IMR-90 (cell line): ENCODE results near the gene NXN. TPM values are rescaled to one million over a fixed set of nuclear protein-coding genes. Genes with fewer than 3 reads are reported as not detected.

Experiments used
- ATAC-seq: fragments of 200-7000 bp; cut with Tn5 transposase; 2 replicates; pipeline ENCODE4 v1.9.1; 2020; ENCODE audit warnings: low read depth, mild to moderate bottlenecking, moderate library complexity
- BruUV-seq: library from RNA; stranded (reverse); fragments of 400-500 nt; replicated peaks from 2 replicates; lab custom pipeline; 2021; lab: Mats Ljungman, UMichigan
- CTCF ChIA-PET: fragments of 300-600 bp; formaldehyde crosslinking; extraction: SDS; loops from one replicate; lab custom pipeline; 2021; ENCODE audit warnings: antibody characterized with exemption; lab: Yijun Ruan, JAX
- POLR2A ChIA-PET: fragments of 300-600 bp; sonication (Branson Sonifier 250); formaldehyde crosslinking; loops from one replicate; lab custom pipeline; 2022; ENCODE audit warnings: antibody characterized with exemption; ENCODE audit not compliant: unreplicated experiment; lab: Charles Lee
- DNase-seq: peaks from one replicate; pipeline ENCODE4 v3.0.0; 2013
- H2AFZ ChIP-seq: replicated peaks from 2 replicates; pipeline ENCODE3; 2013; ENCODE audit warnings: low read length, mild to moderate bottlenecking; ENCODE audit not compliant: poor library complexity
- H2AK5ac ChIP-seq: 2 replicates; pipeline ENCODE4 v1.6.1; 2013; ENCODE audit warnings: low read depth, low read length, inconsistent platforms
- H2AK9ac ChIP-seq: replicated peaks from 2 replicates; pipeline ENCODE3; 2013; ENCODE audit warnings: mild to moderate bottlenecking, low read depth, low read length, moderate library complexity; ENCODE audit not compliant: poor library complexity
- H2BK120ac ChIP-seq: 2 replicates; pipeline ENCODE4 v1.6.1; 2013; ENCODE audit warnings: low read depth, low read length, inconsistent platforms
- H2BK15ac ChIP-seq: 3 replicates; pipeline ENCODE4 v1.6.1; 2013; ENCODE audit warnings: low read depth, low read length, inconsistent platforms
- H2BK20ac ChIP-seq: 2 replicates; pipeline ENCODE4 v1.6.1; 2013; ENCODE audit warnings: low read depth, mild to moderate bottlenecking, inconsistent platforms, low read length, moderate library complexity
- H2BK5ac ChIP-seq: 2 replicates; pipeline ENCODE4 v1.6.1; 2013; ENCODE audit warnings: mild to moderate bottlenecking, low read depth, low read length, inconsistent platforms; ENCODE audit not compliant: poor library complexity, severe bottlenecking
- H3K14ac ChIP-seq: replicated peaks from 2 replicates; pipeline ENCODE4 v1.6.1; 2013; ENCODE audit warnings: low read depth, low read length, inconsistent platforms
- H3K18ac ChIP-seq: 2 replicates; pipeline ENCODE4 v1.6.1; 2013; ENCODE audit warnings: low read depth, low read length, control low read depth
- H3K23ac ChIP-seq: 2 replicates; pipeline ENCODE4 v1.6.1; 2013; ENCODE audit warnings: low read depth, low read length, inconsistent platforms
- H3K27ac ChIP-seq: 2 replicates; pipeline ENCODE4 v1.5.1; 2013; ENCODE audit warnings: mild to moderate bottlenecking, control low read depth, low read length; ENCODE audit not compliant: insufficient read depth
- H3K27me3 ChIP-seq: 2 replicates; pipeline ENCODE4 v1.6.1; 2013; ENCODE audit warnings: low read length; ENCODE audit not compliant: control insufficient read depth, insufficient read depth
- H3K36me3 ChIP-seq: 2 replicates; pipeline ENCODE4 v1.6.1; 2013; ENCODE audit warnings: low read length, mixed read lengths; ENCODE audit not compliant: control insufficient read depth, insufficient read depth
- H3K4ac ChIP-seq: 2 replicates; pipeline ENCODE4 v1.6.1; 2013; ENCODE audit warnings: low read depth, low read length, inconsistent platforms
- H3K4me1 ChIP-seq: 2 replicates; pipeline ENCODE4 v1.6.1; 2013; ENCODE audit warnings: low read length, mixed read lengths; ENCODE audit not compliant: control insufficient read depth, insufficient read depth
- H3K4me2 ChIP-seq: 2 replicates; pipeline ENCODE4 v1.6.1; 2013; ENCODE audit warnings: low read depth, mild to moderate bottlenecking, control low read depth, low read length, moderate library complexity
- H3K4me3 ChIP-seq: 2 replicates; pipeline ENCODE4 v1.5.1; 2013; ENCODE audit warnings: low read depth, mild to moderate bottlenecking, control low read depth, low read length, moderate library complexity; ENCODE audit not compliant: insufficient read depth
- H3K56ac ChIP-seq: 2 replicates; pipeline ENCODE4 v1.6.1; 2013; ENCODE audit warnings: low read length, inconsistent platforms; ENCODE audit not compliant: insufficient read depth; ENCODE audit errors: extremely low read depth
- H3K79me1 ChIP-seq, 2 experiments: 2 replicates each; pipeline ENCODE4 v1.6.1; 2013; ENCODE audit warnings: low read length in 2 of 2, inconsistent platforms in 1 of 2, low read depth in 1 of 2
- H3K9ac ChIP-seq: 2 replicates; pipeline ENCODE4 v1.6.1; 2013; ENCODE audit warnings: low read depth, low read length, control low read depth
- H3K9me1 ChIP-seq: 2 replicates; pipeline ENCODE4 v1.6.1; 2013; ENCODE audit warnings: low read length, inconsistent platforms; ENCODE audit not compliant: insufficient read depth
- H3K9me3 ChIP-seq: 2 replicates; pipeline ENCODE4 v1.6.1; 2013; ENCODE audit warnings: low read length; ENCODE audit not compliant: control insufficient read depth, insufficient read depth
- H4K20me1 ChIP-seq: 2 replicates; pipeline ENCODE4 v1.6.1; 2013; ENCODE audit warnings: low read length, inconsistent platforms; ENCODE audit not compliant: insufficient read depth
- H4K5ac ChIP-seq: 2 replicates; pipeline ENCODE4 v1.6.1; 2013; ENCODE audit warnings: mild to moderate bottlenecking, low read depth, low read length, control low read depth
- H4K8ac ChIP-seq, 2 experiments: 2 replicates each; pipeline ENCODE4 v1.6.1; 2013; ENCODE audit warnings: low read depth in 2 of 2, low read length in 2 of 2, control low read depth in 1 of 2, inconsistent platforms in 1 of 2
- H4K91ac ChIP-seq: 2 replicates; pipeline ENCODE4 v1.6.1; 2013; ENCODE audit warnings: low read depth, low read length, inconsistent platforms; ENCODE audit not compliant: insufficient read depth
- BHLHE40 ChIP-seq: fragments of 150-350 bp; IDR thresholded peaks from 2 replicates; pipeline ENCODE4 v1.6.1; 2016; ENCODE audit warnings: mild to moderate bottlenecking, low read depth, low read length
- CHD1 ChIP-seq: IDR thresholded peaks from 2 replicates; pipeline ENCODE4 v1.6.1; 2012; ENCODE audit warnings: low read depth, low read length, improper control_type of control experiment
- ELK1 ChIP-seq: fragments of 150-350 bp; IDR thresholded peaks from 2 replicates; pipeline ENCODE4 v1.6.1; 2016; ENCODE audit warnings: low read depth, mild to moderate bottlenecking, low read length, moderate library complexity, borderline replicate concordance
- FOS ChIP-seq: fragments of 150-350 bp; IDR thresholded peaks from 2 replicates; pipeline ENCODE4 v1.6.1; 2016; ENCODE audit warnings: low read depth, low read length
- MAFK ChIP-seq: IDR thresholded peaks from 2 replicates; pipeline ENCODE4 v1.6.1; 2012; ENCODE audit warnings: low read depth, low read length, improper control_type of control experiment
- MAZ ChIP-seq: IDR thresholded peaks from 2 replicates; pipeline ENCODE4 v1.6.1; 2012; ENCODE audit warnings: low read depth, mild to moderate bottlenecking, low read length, improper control_type of control experiment, moderate library complexity, borderline replicate concordance
- MXI1 ChIP-seq: IDR thresholded peaks from 2 replicates; pipeline ENCODE4 v1.6.1; 2012; ENCODE audit warnings: low read depth, mild to moderate bottlenecking, low read length, moderate library complexity, borderline replicate concordance
- NFE2L2 ChIP-seq: fragments of 150-350 bp; IDR thresholded peaks from 2 replicates; pipeline ENCODE4 v1.6.1; 2016; ENCODE audit warnings: low read depth, mild to moderate bottlenecking, low read length
- POLR2A ChIP-seq: IDR thresholded peaks from 2 replicates; pipeline ENCODE4 v1.6.1; 2012; ENCODE audit warnings: mild to moderate bottlenecking, low read depth, low read length
- RAD21 ChIP-seq: IDR thresholded peaks from 2 replicates; pipeline ENCODE4 v1.6.1; 2012; ENCODE audit warnings: low read length, improper control_type of control experiment
- RCOR1 ChIP-seq: IDR thresholded peaks from 2 replicates; pipeline ENCODE4 v1.6.1; 2012; ENCODE audit warnings: mild to moderate bottlenecking, low read length, improper control_type of control experiment; ENCODE audit not compliant: insufficient replicate concordance
- RFX5 ChIP-seq: IDR thresholded peaks from 2 replicates; pipeline ENCODE4 v1.8.0; 2012; ENCODE audit warnings: low read depth, mild to moderate bottlenecking, low read length, moderate library complexity
- SMC3 ChIP-seq: fragments of 150-350 bp; IDR thresholded peaks from 2 replicates; pipeline ENCODE4 v1.6.1; 2016; ENCODE audit warnings: low read depth, mild to moderate bottlenecking, antibody characterized with exemption, low read length, moderate library complexity
- WGBS, 2 experiments: methylation state at CpG; one replicate each; pipeline versions ENCODE4 v1.1.5 to v1.1.7; 2013; ENCODE audit warnings: missing lambda C conversion rate in 2 of 2; ENCODE audit not compliant: insufficient read length in 1 of 2; ENCODE audit errors: extremely low coverage in 2 of 2; 5-methylcytosine and 5-hydroxymethylcytosine counted together
- dilution Hi-C: fragments of 300-500 bp; cut with HindIII; formaldehyde crosslinking; loops from one replicate; pipeline ENCODE4 v1.14.3; 2018; ENCODE audit warnings: low sequenced_read_pairs; ENCODE audit not compliant: unreplicated experiment
- in situ Hi-C: fragments of 300-500 bp; cut with MboI; formaldehyde crosslinking; loops from 3 replicates; pipeline ENCODE4 v1.14.3; 2019; ENCODE audit warnings: low sequenced_read_pairs, inconsistent platforms, mixed read lengths
- intact Hi-C: fragments of 100-400 bp; cut with micrococcal nuclease; formaldehyde crosslinking; loops from 2 replicates; pipeline ENCODE4 v1.10.0; 2022
- polyA plus RNA-seq, 3 experiments: library from polyadenylated mRNA; depleted of rRNA; stranded (reverse); fragments of >200 nt; gene quantifications; 2 replicates each; pipeline ENCODE4 v1.2.3, GENCODE V29; 2012; ENCODE audit warnings: low replicate concordance in 1 of 3
- total RNA-seq: library from RNA; depleted of rRNA; stranded (reverse); fragments of >200 nt; gene quantifications from 2 replicates; pipeline ENCODE4 v1.2.3, GENCODE V29; 2012
- TF ChIP-seq, protein P1 (sequence below): fragments of 150-350 bp; IDR thresholded peaks from 2 replicates; pipeline ENCODE4 v1.6.1; 2017; ENCODE audit warnings: mild to moderate bottlenecking, antibody characterized with exemption, low read length, low read depth
- TF ChIP-seq, protein P2 (sequence below): conservative IDR thresholded peaks from 2 replicates; pipeline ENCODE4 v1.5.1; 2012; ENCODE audit warnings: mild to moderate bottlenecking, low read depth, low read length, improper control_type of control experiment

The NXN gene
- total and polyA plus RNA-seq, 2 of the 4 experiments (the other 2 are of a cell fraction): 52.5 to 116 TPM

DNA sequence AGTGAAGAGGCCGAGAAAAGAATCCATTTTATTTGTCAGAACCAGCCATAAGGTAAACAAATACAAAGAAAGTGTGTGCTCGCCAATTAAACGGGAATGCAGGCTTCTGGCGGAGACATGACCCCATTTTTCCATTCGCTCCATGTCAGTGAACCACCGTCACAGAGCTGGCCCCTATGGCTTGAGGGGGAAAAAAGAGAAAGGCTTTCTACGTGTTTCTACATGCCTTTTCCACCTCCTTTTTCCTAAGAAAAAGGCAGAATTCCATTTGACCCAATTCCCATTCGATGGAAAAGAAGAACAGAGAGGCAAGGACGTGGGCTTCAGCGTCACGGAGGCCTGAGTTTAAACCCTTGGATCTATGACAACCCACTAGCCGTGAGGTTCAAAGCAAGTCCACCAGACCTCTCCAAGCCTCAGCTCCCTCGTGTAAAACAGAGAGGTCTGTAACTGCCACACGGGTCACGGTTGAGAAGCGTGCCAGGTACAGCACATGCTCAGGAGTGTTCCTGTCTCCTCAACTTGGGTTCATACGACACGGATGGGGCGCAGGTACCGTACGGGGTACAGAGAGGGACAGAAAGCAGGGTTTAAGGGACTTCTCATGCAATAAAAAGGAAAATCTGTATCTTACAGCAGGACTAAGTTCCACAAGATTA is 91.9 kb downstream of the NXN start:
- Histone ChIP-seq H3K4me2 (no peak overlapping the region), H3K4me1 (peaks cover 16% of the 10 kb centered on the region), H4K8ac (peak overlapping the region in 1 of 2 experiments; percentile 42; a peak in 2 of 4 replicates), H3K27ac (no peak overlapping the region), H4K20me1 (peaks cover 66% of the 10 kb centered on the region), H2BK15ac (no peak overlapping the region; the same call in 2 of the 3 replicates), H3K9me1 (peaks cover 22% of the 10 kb centered on the region), H2BK5ac (no peak overlapping the region), H3K36me3 (peaks cover 6% of the 10 kb centered on the region), H3K4me3 (no peak overlapping the region), H3K23ac (no peak overlapping the region), H2AK9ac (no peak overlapping the region), H3K9ac (no peak overlapping the region), H3K79me1 (peaks cover 28 to 78% of the 10 kb centered on the region in 2 experiments), H3K27me3 (no peaks in the 10 kb centered on the region), H3K18ac (no peak overlapping the region; the same call in 1 of the 2 replicates), H3K56ac (no peak overlapping the region), H4K91ac (no peak overlapping the region; the same call in 1 of the 2 replicates), H3K14ac (no peak overlapping the region; the same call in 1 of the 2 replicates), H3K4ac (peak overlapping the region; percentile 18; the same call in 1 of the 2 replicates), H2BK120ac (no peak overlapping the region), H4K5ac (no peak overlapping the region), H2AK5ac (0 out of 2 replicates have a peak overlapping the region, but pooled peaks have one; percentile 70), H2BK20ac (peak overlapping the region; percentile 42), H2AFZ (no peak overlapping the region), H3K9me3 (no peaks in the 10 kb centered on the region)
- ATAC-seq (no peak), DNase-seq (no peak)
- WGBS, 2 experiments: 92% methylated on average over 2 of the region's 21 CpGs; no CpG with 5 or more reads in 1 of the 2 experiments
- ChIA-PET POLR2A (no interaction called here), CTCF (no interaction called here)
- no TSS peak for BruUV-seq
- dilution Hi-C loops: no loop called here
- in situ Hi-C loops: no loop called here
- intact Hi-C loops: no loop called here
- no peak for TF ChIP-seq MAFK
- no peak for TF ChIP-seq RCOR1
- no peak for TF ChIP-seq CHD1
- TF ChIP-seq POLR2A: no peak
- TF ChIP-seq, protein P1, sequence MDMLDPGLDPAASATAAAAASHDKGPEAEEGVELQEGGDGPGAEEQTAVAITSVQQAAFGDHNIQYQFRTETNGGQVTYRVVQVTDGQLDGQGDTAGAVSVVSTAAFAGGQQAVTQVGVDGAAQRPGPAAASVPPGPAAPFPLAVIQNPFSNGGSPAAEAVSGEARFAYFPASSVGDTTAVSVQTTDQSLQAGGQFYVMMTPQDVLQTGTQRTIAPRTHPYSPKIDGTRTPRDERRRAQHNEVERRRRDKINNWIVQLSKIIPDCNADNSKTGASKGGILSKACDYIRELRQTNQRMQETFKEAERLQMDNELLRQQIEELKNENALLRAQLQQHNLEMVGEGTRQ: no peak
- TF ChIP-seq BHLHE40: no peak
- no peak for TF ChIP-seq ELK1
- no peak for TF ChIP-seq NFE2L2
- TF ChIP-seq RFX5: no peak
- TF ChIP-seq FOS: no peak
- TF ChIP-seq MAZ: no peak
- no peak for TF ChIP-seq MXI1
- TF ChIP-seq SMC3: no peak
- no peak for TF ChIP-seq RAD21
- TF ChIP-seq, protein P2, sequence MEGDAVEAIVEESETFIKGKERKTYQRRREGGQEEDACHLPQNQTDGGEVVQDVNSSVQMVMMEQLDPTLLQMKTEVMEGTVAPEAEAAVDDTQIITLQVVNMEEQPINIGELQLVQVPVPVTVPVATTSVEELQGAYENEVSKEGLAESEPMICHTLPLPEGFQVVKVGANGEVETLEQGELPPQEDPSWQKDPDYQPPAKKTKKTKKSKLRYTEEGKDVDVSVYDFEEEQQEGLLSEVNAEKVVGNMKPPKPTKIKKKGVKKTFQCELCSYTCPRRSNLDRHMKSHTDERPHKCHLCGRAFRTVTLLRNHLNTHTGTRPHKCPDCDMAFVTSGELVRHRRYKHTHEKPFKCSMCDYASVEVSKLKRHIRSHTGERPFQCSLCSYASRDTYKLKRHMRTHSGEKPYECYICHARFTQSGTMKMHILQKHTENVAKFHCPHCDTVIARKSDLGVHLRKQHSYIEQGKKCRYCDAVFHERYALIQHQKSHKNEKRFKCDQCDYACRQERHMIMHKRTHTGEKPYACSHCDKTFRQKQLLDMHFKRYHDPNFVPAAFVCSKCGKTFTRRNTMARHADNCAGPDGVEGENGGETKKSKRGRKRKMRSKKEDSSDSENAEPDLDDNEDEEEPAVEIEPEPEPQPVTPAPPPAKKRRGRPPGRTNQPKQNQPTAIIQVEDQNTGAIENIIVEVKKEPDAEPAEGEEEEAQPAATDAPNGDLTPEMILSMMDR: no peak
